Measurements from ENCODE around the gene WDR91.

- TF ChIP-seq POLR2A (IDR thresholded peaks at IDR 0.05) (no peak), CTCF (IDR thresholded peaks at IDR 0.05) (no peak)
Observed at GRCh38 chr7:135260470-135260869, 49.1 kb upstream of the WDR91 start.
